ENCODE results near the gene FGFRL1.

The FGFRL1 gene

GRCh38 chr4:992297-993110 is 18.9 kb upstream of the FGFRL1 start:
- no peak for DNase-seq (ENCODE audit: insufficient read length, low spot score)
- TF ChIP-seq CTCF (IDR thresholded peaks at IDR 0.05; ENCODE audit: insufficient read depth, missing control alignments) = no peak
- no peak for FAIRE-seq

DNA sequence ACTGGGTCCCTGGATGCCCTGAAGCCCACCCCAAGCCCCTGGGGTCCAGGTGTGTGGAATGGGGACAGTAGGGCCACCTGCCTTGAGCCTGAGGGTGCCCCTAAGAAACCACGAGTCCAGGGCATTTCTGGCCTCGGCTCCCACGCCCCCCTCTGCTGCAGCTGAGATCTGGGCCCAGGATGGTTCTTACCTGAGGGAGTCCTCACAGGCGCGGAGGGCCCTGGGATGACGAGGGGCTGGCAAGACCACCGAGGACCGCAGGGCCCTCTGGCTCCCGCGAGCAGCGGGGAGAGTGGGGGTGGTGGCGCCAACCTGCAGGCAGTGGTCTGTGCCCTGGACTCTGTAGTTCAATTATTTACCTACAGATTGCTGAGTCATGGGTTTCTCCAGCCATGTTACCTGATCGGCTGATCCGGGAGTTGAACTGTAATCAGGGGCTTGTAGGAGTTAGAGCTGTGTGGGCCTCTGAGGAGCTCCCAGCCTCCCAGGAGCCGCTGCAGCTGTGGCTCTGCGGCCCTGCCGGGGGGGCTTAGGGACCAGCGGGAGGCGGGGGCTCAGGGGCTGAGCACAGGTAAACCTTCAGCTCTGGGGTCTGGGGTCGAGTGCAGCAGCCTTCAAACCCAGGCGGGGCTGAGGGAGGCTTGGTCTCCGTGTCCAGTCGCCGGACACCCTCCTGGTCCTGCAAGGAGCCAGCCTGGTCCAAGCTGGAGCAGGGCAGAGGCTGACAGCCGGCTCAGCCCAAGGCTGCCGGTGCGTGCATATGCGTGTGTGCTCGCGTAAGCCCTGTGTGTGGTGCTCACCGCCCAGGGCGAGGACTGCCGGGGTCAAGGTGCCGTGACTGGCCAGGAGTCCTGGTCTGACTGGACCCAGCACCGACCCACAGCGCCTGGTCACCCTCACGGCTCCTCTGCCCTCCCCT is 18.1 kb upstream of the FGFRL1 start, which contains the start of gene SLC26A1:
Gene SLC26A1 (minus strand): TSS at position 294 of the 919 bp plus-strand sequence. CDS start 1,701 bp downstream, outside the sequence.
- FAIRE-seq (no peak), DNase-seq (ENCODE audit: insufficient read length, low spot score) (no peak)
- TF ChIP-seq CTCF (IDR thresholded peaks at IDR 0.05; ENCODE audit: insufficient read depth, missing control alignments) = no peak

- TF ChIP-seq CTCF (IDR thresholded peaks at IDR 0.05; ENCODE audit: insufficient read depth, missing control alignments) = no peak
- FAIRE-seq = no peak
- DNase-seq (ENCODE audit: insufficient read length, low spot score) = no peak
Measured at GRCh38 chr4:995311-996026, 16.0 kb upstream of the FGFRL1 start.

DNA sequence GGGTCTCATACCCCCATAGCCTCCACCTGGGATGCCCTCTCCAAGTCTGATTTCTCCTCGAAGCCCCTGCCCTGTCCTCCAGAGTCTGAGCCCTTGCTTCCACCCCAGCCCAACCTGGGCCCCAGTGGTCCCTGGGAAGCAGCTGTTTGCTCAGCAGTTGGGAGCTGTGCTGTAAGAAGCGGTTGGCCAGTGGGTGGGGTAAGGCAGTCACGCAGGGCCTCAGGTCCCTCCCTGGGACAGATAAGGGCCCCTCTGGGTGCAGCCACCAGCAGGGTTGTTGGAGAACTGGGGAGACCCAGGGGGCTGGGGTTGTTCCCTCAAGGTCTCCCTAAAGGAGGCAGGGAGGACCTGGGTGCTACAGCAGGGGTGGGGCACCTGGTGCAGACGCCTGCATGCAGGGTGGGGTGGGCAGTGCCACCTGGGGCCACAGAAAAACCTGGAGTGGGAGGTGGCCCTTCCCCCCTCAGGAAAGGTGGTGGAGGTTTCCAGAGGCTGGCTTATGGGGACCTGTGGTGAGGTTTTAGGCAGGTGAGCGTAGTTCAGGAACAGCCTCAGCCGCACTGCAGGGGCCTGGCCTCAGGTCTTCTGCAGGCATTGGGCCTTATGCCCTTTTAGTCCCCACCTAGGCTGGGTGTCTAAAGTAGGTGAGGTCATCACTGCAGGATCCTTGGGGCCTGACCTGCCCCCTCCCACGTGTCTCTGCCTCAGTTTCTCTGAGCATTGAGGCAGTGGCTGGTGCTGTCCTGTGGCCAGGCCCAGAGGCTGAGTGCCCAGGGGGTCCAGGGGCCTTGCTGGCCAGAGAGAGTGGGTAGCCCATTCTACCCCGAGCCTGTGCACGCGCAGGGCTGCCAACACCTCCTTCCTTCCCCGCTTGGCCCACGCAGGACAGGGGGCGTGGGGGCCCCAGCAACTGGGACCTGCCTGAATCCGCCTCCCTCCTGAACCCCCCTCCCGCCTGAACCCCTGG is 15.1 kb upstream of the FGFRL1 start:
- FAIRE-seq = no peak
- no peak for TF ChIP-seq CTCF (IDR thresholded peaks at IDR 0.05; ENCODE audit: insufficient read depth, missing control alignments)
- DNase-seq (ENCODE audit: insufficient read length, low spot score) = no peak

GRCh38 chr4:996997-997374 is 14.4 kb upstream of the FGFRL1 start:
- DNase-seq (ENCODE audit: insufficient read length, low spot score) (no peak), FAIRE-seq (no peak)
- TF ChIP-seq CTCF (IDR thresholded peaks at IDR 0.05; ENCODE audit: insufficient read depth, missing control alignments) = no peak

All from D721Med (cell line).